ENCODE results near the gene CEP41.
A peak's percentile ranks its signal among the peaks of the same experiment; 100 is the strongest.

CEP41 gene

DNA sequence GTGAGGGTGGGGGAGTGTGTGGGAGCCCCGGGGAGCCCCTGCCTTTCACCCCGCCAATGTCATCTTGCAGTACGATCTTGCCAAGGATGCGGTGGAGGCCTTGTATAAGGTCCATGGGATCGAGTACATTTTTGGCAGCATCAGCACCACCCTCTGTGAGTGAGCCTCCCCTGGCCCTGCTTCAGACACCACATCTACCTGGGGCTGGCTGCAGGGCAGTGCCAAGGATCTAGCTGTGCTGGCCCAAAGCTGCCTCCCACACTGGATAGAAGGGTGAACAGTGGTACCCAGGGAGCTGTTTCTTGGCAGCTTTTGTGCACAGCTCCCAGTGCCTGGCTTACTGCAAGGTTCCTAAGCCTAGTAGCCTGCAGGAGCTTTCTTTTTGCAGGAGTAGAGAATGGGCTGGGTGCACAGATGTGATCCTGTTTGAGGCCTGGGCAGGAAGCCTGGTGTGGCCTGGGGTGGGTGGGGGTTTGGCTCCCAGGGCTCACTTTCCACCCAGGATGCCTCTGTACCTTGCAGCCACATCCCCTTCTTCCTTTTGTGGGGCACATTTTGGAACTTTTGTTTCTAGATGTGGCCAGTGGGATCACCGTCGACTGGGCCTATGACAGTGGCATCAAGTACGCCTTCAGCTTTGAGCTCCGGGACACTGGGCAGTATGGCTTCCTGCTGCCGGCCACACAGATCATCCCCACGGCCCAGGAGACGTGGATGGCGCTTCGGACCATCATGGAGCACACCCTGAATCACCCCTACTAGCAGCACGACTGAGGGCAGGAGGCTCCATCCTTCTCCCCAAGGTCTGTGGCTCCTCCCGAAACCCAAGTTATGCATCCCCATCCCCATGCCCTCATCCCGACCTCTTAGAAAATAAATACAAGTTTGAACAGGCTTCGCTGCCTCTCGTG lies 72.7 kb downstream of the CEP41 start:
- H3K9me3 ChIP-seq (ENCODE audit: control insufficient read depth, insufficient read depth, low read length): no peaks in the 10 kb centered on the region
- H3K4me3 ChIP-seq (ENCODE audit: low read depth, low read length): no peak overlapping the region
- no peak overlapping the region for H3K9ac ChIP-seq (ENCODE audit: low read depth, low read length)
- no peak overlapping the region for H3K27ac ChIP-seq (ENCODE audit: low read depth, low read length)
- H3K27me3 ChIP-seq (ENCODE audit: control insufficient read depth, insufficient read depth, low read length): no peaks in the 10 kb centered on the region
- no peaks in the 10 kb centered on the region for H3K36me3 ChIP-seq (ENCODE audit: control insufficient read depth, insufficient read depth, low read length)
- peaks cover 6% of the 10 kb centered on the region for H3K4me1 ChIP-seq (ENCODE audit: control insufficient read depth, insufficient read depth, low read length)

DNA sequence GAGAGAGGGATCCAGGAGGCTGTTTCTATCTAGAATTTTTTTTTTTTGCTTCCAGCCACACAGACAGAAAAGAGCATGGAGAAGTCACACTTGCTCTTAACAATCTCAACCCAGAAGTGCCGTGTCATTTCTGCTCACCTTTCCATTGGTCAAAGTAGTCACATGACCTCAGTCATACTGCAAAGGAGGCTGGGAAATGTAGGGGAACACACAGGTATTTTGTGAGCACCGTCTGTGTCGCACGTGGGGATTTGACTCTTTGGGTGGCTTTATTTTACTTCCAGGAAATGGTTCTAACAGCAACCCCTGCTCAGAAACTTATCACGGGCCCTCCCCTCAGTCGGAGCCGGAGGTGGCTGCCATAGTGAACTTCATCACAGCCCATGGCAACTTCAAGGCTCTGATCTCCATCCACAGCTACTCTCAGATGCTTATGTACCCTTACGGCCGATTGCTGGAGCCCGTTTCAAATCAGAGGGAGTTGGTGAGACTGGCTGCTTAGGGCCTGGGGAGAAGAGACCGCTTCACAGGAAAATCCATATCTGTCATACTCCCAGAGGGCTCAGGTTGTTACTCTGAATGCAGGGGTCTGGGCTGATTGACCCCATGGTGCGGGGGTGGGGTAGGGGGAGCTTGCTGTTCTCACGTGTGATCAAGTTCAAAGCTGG lies 73.6 kb downstream of the CEP41 start:
- Histone ChIP-seq H3K4me1 (ENCODE audit: control insufficient read depth, insufficient read depth, low read length) (0 out of 2 replicates have a peak, but pooled peaks cover 5% of the 10 kb centered on the region), H3K9ac (ENCODE audit: low read depth, low read length) (no peak overlapping the region), H3K27ac (ENCODE audit: low read depth, low read length) (no peak overlapping the region)

GRCh38 chr7:130366564-130366963 lies 74.3 kb downstream of the CEP41 start:
- H3K36me3 ChIP-seq (ENCODE audit: control insufficient read depth, insufficient read depth, low read length): no peaks in the 10 kb centered on the region
- no peaks in the 10 kb centered on the region for H3K9me3 ChIP-seq (ENCODE audit: control insufficient read depth, insufficient read depth, low read length)
- no peak overlapping the region for H3K4me3 ChIP-seq (ENCODE audit: low read depth, low read length)
- H3K27me3 ChIP-seq (ENCODE audit: control insufficient read depth, insufficient read depth, low read length): no peaks in the 10 kb centered on the region
- H3K9ac ChIP-seq (ENCODE audit: low read depth, low read length): no peak overlapping the region
- no peak overlapping the region for H3K27ac ChIP-seq (ENCODE audit: low read depth, low read length)
- 0 out of 2 replicates have a peak, but pooled peaks cover 5% of the 10 kb centered on the region for H3K4me1 ChIP-seq (ENCODE audit: control insufficient read depth, insufficient read depth, low read length)

More for the DNA sequence above, 73.6 kb downstream of the CEP41 start:
- H3K9me3 ChIP-seq (ENCODE audit: control insufficient read depth, insufficient read depth, low read length): no peaks in the 10 kb centered on the region
- no peak overlapping the region for H3K4me3 ChIP-seq (ENCODE audit: low read depth, low read length)
- no peaks in the 10 kb centered on the region for H3K36me3 ChIP-seq (ENCODE audit: control insufficient read depth, insufficient read depth, low read length)
- no peaks in the 10 kb centered on the region for H3K27me3 ChIP-seq (ENCODE audit: control insufficient read depth, insufficient read depth, low read length)

DNA sequence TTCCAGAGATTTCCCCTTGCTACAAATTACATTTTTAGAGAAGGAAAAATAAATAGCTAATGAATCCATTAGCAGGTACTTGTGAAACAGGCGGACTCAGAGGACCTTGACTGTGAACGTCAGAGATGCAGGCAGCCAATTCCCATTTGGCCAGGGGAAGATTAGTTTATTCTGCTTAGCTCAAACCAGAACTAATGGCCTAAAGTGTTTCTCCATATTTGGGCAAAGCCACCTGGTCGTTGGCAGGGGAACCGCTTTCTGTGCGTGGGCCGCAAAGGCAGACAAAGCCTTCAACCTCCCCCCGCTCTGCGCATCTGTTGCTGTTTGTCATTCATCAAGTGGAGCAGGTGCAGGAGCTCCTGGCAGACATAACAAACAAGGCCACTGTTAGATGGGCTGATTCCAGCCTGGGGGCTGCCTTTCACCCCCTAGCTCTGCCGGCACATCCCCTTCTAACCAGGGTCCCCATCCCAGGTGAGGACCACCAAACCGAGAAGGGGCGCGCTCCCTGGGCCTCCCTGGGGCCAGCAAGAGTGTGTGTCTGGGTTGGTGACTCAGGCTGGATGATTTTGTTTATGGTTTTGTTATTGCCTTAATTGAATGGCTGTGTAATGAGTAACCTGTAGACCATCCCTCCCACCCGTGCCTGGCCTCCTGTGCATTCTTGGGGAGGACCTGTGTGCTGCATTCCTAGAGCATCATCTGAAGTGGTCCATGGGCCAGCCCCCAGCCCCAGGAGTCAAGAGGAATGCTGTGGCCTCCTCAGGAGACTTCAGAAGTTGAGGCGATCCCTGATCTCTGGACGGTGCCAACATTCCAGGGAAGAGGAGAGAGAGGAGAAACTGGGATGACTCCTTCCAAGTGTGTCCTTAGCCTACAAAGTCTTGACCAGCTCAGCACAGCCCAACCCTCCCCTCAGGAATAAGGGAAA lies 75.0 kb downstream of the CEP41 start:
- Histone ChIP-seq H3K9ac (ENCODE audit: low read depth, low read length) (no peak overlapping the region), H3K4me3 (ENCODE audit: low read depth, low read length) (no peak overlapping the region), H3K27me3 (ENCODE audit: control insufficient read depth, insufficient read depth, low read length) (no peaks in the 10 kb centered on the region), H3K36me3 (ENCODE audit: control insufficient read depth, insufficient read depth, low read length) (no peaks in the 10 kb centered on the region), H3K27ac (ENCODE audit: low read depth, low read length) (peak overlapping the region; percentile 44), H3K4me1 (ENCODE audit: control insufficient read depth, insufficient read depth, low read length) (0 out of 2 replicates have a peak, but pooled peaks cover 5% of the 10 kb centered on the region), H3K9me3 (ENCODE audit: control insufficient read depth, insufficient read depth, low read length) (no peaks in the 10 kb centered on the region)

DNA sequence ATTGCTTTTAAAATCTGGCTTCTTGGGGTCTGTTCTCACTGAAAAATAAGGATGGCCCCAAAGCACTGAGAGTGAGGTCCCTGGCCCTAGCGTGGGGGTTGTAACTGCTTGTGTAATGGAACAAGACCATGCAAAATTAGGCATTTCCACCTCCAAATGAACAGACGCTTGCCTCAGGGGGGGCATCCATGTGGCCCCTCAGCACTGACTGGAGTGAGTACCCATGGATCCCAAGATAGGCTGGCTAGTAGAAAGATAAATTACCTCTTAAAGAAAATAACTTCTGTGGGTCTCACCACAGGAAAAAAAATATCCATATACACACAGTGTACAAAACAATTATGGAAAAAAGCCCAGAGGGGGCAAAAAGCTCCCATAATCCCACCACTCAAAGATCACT lies 75.7 kb downstream of the CEP41 start:
- Histone ChIP-seq H3K27me3 (ENCODE audit: control insufficient read depth, insufficient read depth, low read length) (no peaks in the 10 kb centered on the region), H3K9ac (ENCODE audit: low read depth, low read length) (no peak overlapping the region), H3K36me3 (ENCODE audit: control insufficient read depth, insufficient read depth, low read length) (no peaks in the 10 kb centered on the region), H3K4me1 (ENCODE audit: control insufficient read depth, insufficient read depth, low read length) (0 out of 2 replicates have a peak, but pooled peaks cover 5% of the 10 kb centered on the region), H3K9me3 (ENCODE audit: control insufficient read depth, insufficient read depth, low read length) (no peaks in the 10 kb centered on the region), H3K4me3 (ENCODE audit: low read depth, low read length) (no peak overlapping the region), H3K27ac (ENCODE audit: low read depth, low read length) (no peak overlapping the region)

DNA sequence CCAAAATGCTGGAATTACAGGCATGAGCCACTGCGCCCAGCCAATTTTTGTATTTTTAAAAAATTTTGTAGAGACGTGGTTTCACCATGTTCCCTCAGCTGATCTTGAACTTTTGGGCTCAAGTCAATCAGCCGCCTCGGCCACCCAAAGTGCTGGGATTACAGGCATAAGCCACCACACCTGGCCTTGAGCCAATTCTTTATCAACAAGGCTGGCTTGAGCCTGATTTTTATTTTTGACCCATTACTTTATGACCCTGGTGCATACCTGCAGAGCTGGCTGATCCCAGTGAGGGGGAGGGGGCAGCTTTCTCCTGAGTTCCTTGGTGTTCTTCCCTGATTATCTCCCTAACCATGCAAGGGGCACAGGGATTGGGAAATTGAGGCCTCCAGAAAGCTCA lies 76.4 kb downstream of the CEP41 start:
- H3K9me3 ChIP-seq (ENCODE audit: control insufficient read depth, insufficient read depth, low read length): no peaks in the 10 kb centered on the region
- no peaks in the 10 kb centered on the region for H3K36me3 ChIP-seq (ENCODE audit: control insufficient read depth, insufficient read depth, low read length)
- H3K4me3 ChIP-seq (ENCODE audit: low read depth, low read length): no peak overlapping the region
- no peaks in the 10 kb centered on the region for H3K27me3 ChIP-seq (ENCODE audit: control insufficient read depth, insufficient read depth, low read length)
- no peak overlapping the region for H3K9ac ChIP-seq (ENCODE audit: low read depth, low read length)
- 0 out of 2 replicates have a peak, but pooled peaks cover 5% of the 10 kb centered on the region for H3K4me1 ChIP-seq (ENCODE audit: control insufficient read depth, insufficient read depth, low read length)
- no peak overlapping the region for H3K27ac ChIP-seq (ENCODE audit: low read depth, low read length)

DNA sequence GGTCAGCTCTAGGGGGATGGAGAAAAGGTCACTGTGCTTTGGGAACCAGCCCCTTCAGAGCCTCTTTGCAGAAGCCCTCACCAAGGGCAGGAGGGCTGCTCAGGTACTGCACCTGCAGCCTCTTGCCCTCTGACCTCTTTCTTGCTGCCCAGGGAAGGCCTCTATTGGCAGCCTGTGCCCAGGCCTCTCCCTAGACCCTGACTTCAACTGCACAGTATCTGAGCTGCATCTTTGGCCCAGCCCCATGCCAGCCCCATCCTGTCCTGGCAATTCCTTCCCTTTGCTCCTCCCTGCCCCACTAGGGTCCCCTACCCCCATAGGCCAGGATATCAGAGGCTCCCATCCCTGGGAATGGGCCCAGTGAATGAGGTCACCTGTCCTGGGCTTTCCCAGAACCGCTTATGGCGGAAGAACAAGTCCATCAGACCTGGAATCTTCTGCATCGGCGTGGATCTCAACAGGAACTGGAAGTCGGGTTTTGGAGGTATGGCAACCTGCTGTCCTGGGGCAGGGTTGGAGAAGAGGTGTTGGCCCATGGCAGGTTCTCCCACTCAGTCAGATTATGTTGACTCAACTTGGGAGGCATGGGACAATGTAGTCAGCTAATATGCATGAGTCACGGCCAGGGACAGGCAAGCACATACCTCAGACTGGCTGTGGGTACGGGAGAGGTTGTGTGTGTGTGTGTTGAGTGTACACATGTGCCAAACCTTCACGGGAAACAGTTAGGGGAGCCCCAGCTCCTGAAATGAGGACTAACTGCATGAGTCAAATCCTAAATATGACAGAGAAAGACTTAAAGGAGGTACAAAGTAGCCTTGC lies 77.6 kb downstream of the CEP41 start:
- H3K36me3 ChIP-seq (ENCODE audit: control insufficient read depth, insufficient read depth, low read length): no peaks in the 10 kb centered on the region
- no peaks in the 10 kb centered on the region for H3K27me3 ChIP-seq (ENCODE audit: control insufficient read depth, insufficient read depth, low read length)
- no peak overlapping the region for H3K4me3 ChIP-seq (ENCODE audit: low read depth, low read length)
- no peaks in the 10 kb centered on the region for H3K9me3 ChIP-seq (ENCODE audit: control insufficient read depth, insufficient read depth, low read length)
- no peak overlapping the region for H3K27ac ChIP-seq (ENCODE audit: low read depth, low read length)
- H3K9ac ChIP-seq (ENCODE audit: low read depth, low read length): no peak overlapping the region
- 0 out of 2 replicates have a peak, but pooled peaks cover 5% of the 10 kb centered on the region for H3K4me1 ChIP-seq (ENCODE audit: control insufficient read depth, insufficient read depth, low read length)

DNA sequence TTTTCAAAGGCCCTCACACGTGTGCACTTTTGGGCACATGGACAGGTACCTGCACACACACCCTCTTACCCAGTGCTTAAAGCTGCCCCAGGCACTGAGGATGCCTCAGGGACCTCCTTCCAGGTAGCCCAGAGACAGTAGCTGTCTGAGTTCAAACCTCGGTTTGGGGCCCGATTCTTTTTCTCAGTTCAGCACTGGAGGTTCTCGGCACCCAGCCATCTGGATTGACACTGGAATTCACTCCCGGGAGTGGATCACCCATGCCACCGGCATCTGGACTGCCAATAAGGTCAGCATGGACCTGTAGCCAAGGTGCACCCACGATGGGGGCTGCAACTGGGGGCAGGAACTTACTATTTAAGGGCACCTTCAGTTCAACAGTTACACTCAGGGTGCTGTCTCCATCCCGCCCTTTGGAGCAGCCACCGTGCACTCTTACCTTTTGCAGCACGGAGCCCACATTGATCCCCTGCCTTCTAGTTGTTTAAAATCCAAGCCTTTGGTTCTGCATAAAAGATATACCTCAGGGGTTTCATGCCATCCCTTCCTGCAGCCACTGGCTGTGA lies 78.5 kb downstream of the CEP41 start:
- Histone ChIP-seq H3K36me3 (ENCODE audit: control insufficient read depth, insufficient read depth, low read length) (no peaks in the 10 kb centered on the region), H3K27ac (ENCODE audit: low read depth, low read length) (no peak overlapping the region), H3K9ac (ENCODE audit: low read depth, low read length) (no peak overlapping the region), H3K4me1 (ENCODE audit: control insufficient read depth, insufficient read depth, low read length) (0 out of 2 replicates have a peak, but pooled peaks cover 5% of the 10 kb centered on the region), H3K27me3 (ENCODE audit: control insufficient read depth, insufficient read depth, low read length) (no peaks in the 10 kb centered on the region), H3K4me3 (ENCODE audit: low read depth, low read length) (no peak overlapping the region), H3K9me3 (ENCODE audit: control insufficient read depth, insufficient read depth, low read length) (no peaks in the 10 kb centered on the region)

GRCh38 chr7:130361681-130362080 lies 79.1 kb downstream of the CEP41 start:
- Histone ChIP-seq H3K9ac (ENCODE audit: low read depth, low read length) (no peak overlapping the region), H3K27ac (ENCODE audit: low read depth, low read length) (no peak overlapping the region), H3K4me1 (ENCODE audit: control insufficient read depth, insufficient read depth, low read length) (peaks cover 8% of the 10 kb centered on the region), H3K27me3 (ENCODE audit: control insufficient read depth, insufficient read depth, low read length) (no peaks in the 10 kb centered on the region), H3K36me3 (ENCODE audit: control insufficient read depth, insufficient read depth, low read length) (no peaks in the 10 kb centered on the region), H3K9me3 (ENCODE audit: control insufficient read depth, insufficient read depth, low read length) (no peaks in the 10 kb centered on the region), H3K4me3 (ENCODE audit: low read depth, low read length) (no peak overlapping the region)

DNA sequence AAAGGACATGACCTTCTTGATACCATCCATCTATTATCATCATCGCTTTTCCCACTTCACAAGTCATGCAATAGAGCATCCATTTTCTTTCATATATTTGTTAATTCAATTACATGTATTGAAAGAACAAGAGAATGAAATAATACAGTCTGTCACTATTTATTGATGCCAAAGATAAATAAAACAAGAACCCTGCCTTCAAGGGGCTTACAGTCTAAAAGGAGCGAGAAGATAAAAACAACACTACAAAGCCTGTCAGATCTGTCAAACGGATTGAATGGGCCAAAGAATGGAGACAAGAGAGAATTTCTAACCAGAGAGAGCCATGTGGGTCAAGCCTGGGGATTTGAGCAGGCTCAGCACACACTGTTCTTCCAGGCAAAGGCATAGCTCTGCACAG lies 80.3 kb downstream of the CEP41 start:
- no peak overlapping the region for H3K4me3 ChIP-seq (ENCODE audit: low read depth, low read length)

More for the DNA sequence above, 80.3 kb downstream of the CEP41 start:
- Histone ChIP-seq H3K27ac (ENCODE audit: low read depth, low read length) (no peak overlapping the region), H3K9me3 (ENCODE audit: control insufficient read depth, insufficient read depth, low read length) (no peaks in the 10 kb centered on the region), H3K9ac (ENCODE audit: low read depth, low read length) (no peak overlapping the region), H3K27me3 (ENCODE audit: control insufficient read depth, insufficient read depth, low read length) (no peaks in the 10 kb centered on the region), H3K36me3 (ENCODE audit: control insufficient read depth, insufficient read depth, low read length) (no peaks in the 10 kb centered on the region), H3K4me1 (ENCODE audit: control insufficient read depth, insufficient read depth, low read length) (peaks cover 14% of the 10 kb centered on the region)
